ENCODE measurements around the gene DCBLD1.
A peak's percentile ranks its signal among the peaks of the same experiment; 100 is the strongest.

DCBLD1 gene

GRCh38 chr6:117483004-117483644 is 650 bp downstream of the DCBLD1 start (continued):
- TF ChIP-seq ZBTB11 (tag by site-specific recombination; conservative IDR thresholded peaks at IDR 0.05; ENCODE audit: low read depth) (peak; percentile 12; the same call in 1 of the 2 replicates), ZBTB21 (tag by site-specific recombination; IDR thresholded peaks at IDR 0.05) (no peak), ZSCAN5A (tag by site-specific recombination; IDR thresholded peaks at IDR 0.05) (no peak)

DNA sequence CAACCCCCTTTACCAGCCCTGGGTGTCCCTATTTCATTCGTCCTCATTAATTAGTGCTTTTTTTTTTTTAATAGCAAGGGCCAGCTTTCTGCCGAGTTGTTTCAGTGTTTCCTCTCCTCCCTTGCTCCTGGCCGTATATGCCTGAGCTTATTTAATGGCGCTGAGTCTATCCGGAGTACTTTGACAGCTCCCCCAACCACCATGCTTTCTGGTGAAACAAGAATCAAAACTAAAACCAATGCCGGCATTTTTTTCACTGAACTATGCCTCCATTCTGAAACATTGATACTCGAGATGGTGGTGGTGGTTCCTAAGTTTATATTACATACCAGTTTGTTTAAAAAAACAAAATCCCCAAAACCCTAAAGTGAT is 1.2 kb downstream of the DCBLD1 start:
- peaks cover 0 to 12% of the 10 kb centered on the region in 2 experiments; a peak in 1 of 3 replicates for H3K36me3 ChIP-seq (ENCODE audit: control insufficient read depth in 2 of 2, insufficient read depth in 1 of 2, low read length in 2 of 2)
- no peaks in the 10 kb centered on the region for H3K4me1 ChIP-seq (ENCODE audit: control insufficient read depth, insufficient read depth, low read length)
- no peaks in the 10 kb centered on the region for H3K9me3 ChIP-seq (ENCODE audit: control insufficient read depth, insufficient read depth, low read depth, low read length)
- peak overlapping the region; percentile 73 for H3K27ac ChIP-seq (ENCODE audit: extremely low read depth, low read depth, low read length)
- POLR2A ChIA-PET: interaction anchor here (0.5 to 3.4 kb wide), 7 partner anchors 10 to 268 kb away, joined by 3 to 22 read pairs (median 4); partner anchors contain the start of gene GOPC
- peak overlapping the region; percentile 85 for H3K4me3 ChIP-seq (ENCODE audit: low read depth, low read length)
- CTCF ChIA-PET: interaction anchor here (0.6 to 2.5 kb wide), 5 partner anchors 13 to 1281 kb away, joined by 4 to 13 read pairs (median 4); no protein-coding TSS in a partner anchor
- TF ChIP-seq OSR2 (tag by site-specific recombination; IDR thresholded peaks at IDR 0.05): no peak
- TF ChIP-seq ZNF214 (tag by site-specific recombination; IDR thresholded peaks at IDR 0.05; ENCODE audit: borderline replicate concordance): no peak
- no peak for TF ChIP-seq ZNF529 (tag by site-specific recombination; IDR thresholded peaks at IDR 0.05; ENCODE audit: insufficient replicate concordance)
- no peak for TF ChIP-seq KLF1 (tag by site-specific recombination; IDR thresholded peaks at IDR 0.05)
- TF ChIP-seq GFI1B (tag by site-specific recombination; IDR thresholded peaks at IDR 0.05): no peak
- no peak for TF ChIP-seq ZSCAN4 (tag by site-specific recombination; IDR thresholded peaks at IDR 0.05)
- TF ChIP-seq ZNF776 (tag by site-specific recombination; IDR thresholded peaks at IDR 0.05; ENCODE audit: borderline replicate concordance): no peak
- TF ChIP-seq REPIN1 (tag by site-specific recombination; IDR thresholded peaks at IDR 0.05; ENCODE audit: low read depth): no peak
- TF ChIP-seq ZFP69B (tag by site-specific recombination; IDR thresholded peaks at IDR 0.05): 0 out of 2 replicates have a peak, but pooled peaks have one; percentile 3
- TF ChIP-seq ZBTB11 (tag by site-specific recombination; conservative IDR thresholded peaks at IDR 0.05; ENCODE audit: low read depth): peak; percentile 18; the same call in 1 of the 2 replicates
- TF ChIP-seq ZNF146 (tag by site-specific recombination; IDR thresholded peaks at IDR 0.05): no peak
- TF ChIP-seq ZNF132 (tag by site-specific recombination; IDR thresholded peaks at IDR 0.05; ENCODE audit: borderline replicate concordance): no peak
- TF ChIP-seq ZNF140 (tag by site-specific recombination; IDR thresholded peaks at IDR 0.05): no peak
- TF ChIP-seq, protein P1, sequence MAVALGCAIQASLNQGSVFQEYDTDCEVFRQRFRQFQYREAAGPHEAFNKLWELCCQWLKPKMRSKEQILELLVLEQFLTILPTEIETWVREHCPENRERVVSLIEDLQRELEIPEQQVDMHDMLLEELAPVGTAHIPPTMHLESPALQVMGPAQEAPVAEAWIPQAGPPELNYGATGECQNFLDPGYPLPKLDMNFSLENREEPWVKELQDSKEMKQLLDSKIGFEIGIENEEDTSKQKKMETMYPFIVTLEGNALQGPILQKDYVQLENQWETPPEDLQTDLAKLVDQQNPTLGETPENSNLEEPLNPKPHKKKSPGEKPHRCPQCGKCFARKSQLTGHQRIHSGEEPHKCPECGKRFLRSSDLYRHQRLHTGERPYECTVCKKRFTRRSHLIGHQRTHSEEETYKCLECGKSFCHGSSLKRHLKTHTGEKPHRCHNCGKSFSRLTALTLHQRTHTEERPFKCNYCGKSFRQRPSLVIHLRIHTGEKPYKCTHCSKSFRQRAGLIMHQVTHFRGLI (tag by site-specific recombination; IDR thresholded peaks at IDR 0.05): no peak
- no peak for TF ChIP-seq ZNF561 (tag by site-specific recombination; IDR thresholded peaks at IDR 0.05; ENCODE audit: borderline replicate concordance)
- no peak for TF ChIP-seq BCL11A (tag by site-specific recombination; IDR thresholded peaks at IDR 0.05; ENCODE audit: low read depth)
- no peak for TF ChIP-seq ZNF324 (tag by site-specific recombination; IDR thresholded peaks at IDR 0.05)
- no peak for TF ChIP-seq RBAK (tag by site-specific recombination; IDR thresholded peaks at IDR 0.05)
- TF ChIP-seq, protein P2, sequence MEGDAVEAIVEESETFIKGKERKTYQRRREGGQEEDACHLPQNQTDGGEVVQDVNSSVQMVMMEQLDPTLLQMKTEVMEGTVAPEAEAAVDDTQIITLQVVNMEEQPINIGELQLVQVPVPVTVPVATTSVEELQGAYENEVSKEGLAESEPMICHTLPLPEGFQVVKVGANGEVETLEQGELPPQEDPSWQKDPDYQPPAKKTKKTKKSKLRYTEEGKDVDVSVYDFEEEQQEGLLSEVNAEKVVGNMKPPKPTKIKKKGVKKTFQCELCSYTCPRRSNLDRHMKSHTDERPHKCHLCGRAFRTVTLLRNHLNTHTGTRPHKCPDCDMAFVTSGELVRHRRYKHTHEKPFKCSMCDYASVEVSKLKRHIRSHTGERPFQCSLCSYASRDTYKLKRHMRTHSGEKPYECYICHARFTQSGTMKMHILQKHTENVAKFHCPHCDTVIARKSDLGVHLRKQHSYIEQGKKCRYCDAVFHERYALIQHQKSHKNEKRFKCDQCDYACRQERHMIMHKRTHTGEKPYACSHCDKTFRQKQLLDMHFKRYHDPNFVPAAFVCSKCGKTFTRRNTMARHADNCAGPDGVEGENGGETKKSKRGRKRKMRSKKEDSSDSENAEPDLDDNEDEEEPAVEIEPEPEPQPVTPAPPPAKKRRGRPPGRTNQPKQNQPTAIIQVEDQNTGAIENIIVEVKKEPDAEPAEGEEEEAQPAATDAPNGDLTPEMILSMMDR (tag by site-specific recombination; IDR thresholded peaks at IDR 0.05): no peak
